ENCODE data around the gene KRTAP17-1.
"Not testable (repeated sequence)": the region's sequence is repeated elsewhere in the genome, so short reads cannot be mapped to it uniquely, and the experiment has no call there.

The KRTAP17-1 gene

GRCh38 chr17:41347869-41348760 is 32.6 kb upstream of the KRTAP17-1 start:
- no peak for DNase-seq (ENCODE audit: extremely low read depth, low read depth)
- TF ChIP-seq CTCF (IDR thresholded peaks at IDR 0.05; ENCODE audit: low read depth, low read length): no peak

GRCh38 chr17:41346421-41346820 is 30.9 kb upstream of the KRTAP17-1 start:
- DNase-seq (ENCODE audit: extremely low read depth, low read depth): not testable (repeated sequence)

- TF ChIP-seq CTCF (IDR thresholded peaks at IDR 0.05; ENCODE audit: low read depth, low read length): no peak
- no peak for DNase-seq (ENCODE audit: extremely low read depth, low read depth)
Measured at GRCh38 chr17:41345992-41346391, 30.5 kb upstream of the KRTAP17-1 start.

DNA sequence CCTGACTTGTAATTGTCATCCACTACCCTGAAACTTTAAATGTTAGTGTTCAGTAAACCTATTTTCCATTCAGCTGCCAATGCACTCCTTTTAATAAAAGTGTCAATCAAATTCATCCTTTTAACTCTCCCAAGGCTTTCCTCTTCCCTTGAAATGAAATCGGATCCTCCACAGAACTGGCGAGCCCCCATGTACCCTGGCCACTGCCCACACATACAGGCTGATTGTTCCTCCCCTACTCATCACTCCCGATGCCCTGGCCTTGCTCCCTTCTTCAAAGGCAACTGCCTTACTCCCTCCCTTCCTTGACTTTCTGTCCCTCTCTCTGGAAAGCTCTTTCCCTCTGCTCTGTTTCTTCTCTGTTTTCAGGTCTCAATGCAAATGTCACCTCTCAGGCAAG is 27.5 kb upstream of the KRTAP17-1 start:
- no peak for TF ChIP-seq CTCF (IDR thresholded peaks at IDR 0.05; ENCODE audit: low read depth, low read length)

GRCh38 chr17:41340934-41341861 is 25.7 kb upstream of the KRTAP17-1 start:
- DNase-seq (ENCODE audit: extremely low read depth, low read depth): no peak
- no peak for TF ChIP-seq CTCF (IDR thresholded peaks at IDR 0.05; ENCODE audit: low read depth, low read length)

More for the DNA sequence above, 27.5 kb upstream of the KRTAP17-1 start:
- DNase-seq (ENCODE audit: extremely low read depth, low read depth): no peak

GRCh38 chr17:41340494-41340893 is 25.0 kb upstream of the KRTAP17-1 start:
- no peak for DNase-seq (ENCODE audit: extremely low read depth, low read depth)
- no peak for TF ChIP-seq CTCF (IDR thresholded peaks at IDR 0.05; ENCODE audit: low read depth, low read length)

DNA sequence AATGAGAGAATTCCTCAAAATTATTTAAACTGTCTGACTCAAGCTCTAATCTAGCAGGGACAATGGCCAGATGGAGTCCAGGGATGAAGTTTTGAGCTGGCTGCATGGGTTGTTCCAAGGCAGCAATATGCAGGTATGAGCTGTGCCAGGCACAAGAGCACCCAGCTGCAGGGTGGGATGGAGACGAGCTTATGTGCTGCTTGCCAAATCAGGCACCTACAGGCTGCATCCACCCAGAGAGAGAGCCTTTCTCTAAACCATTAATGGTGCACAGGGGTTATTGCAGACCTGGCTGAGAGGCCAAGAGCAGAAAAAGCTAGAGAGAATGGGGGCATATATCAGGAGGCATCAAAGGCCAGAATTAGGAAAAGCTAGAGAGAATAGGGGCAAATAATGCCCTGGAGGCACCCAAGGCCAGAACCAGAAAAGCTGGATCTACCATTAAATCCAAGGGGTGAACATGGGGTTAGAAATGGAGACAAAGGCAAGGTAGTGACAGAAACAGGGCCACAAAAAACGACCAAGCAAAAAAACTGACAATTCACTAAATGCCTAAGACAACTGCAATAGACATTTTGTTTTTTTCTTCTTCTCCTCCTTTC is 24.2 kb upstream of the KRTAP17-1 start:
- TF ChIP-seq CTCF (IDR thresholded peaks at IDR 0.05; ENCODE audit: low read depth, low read length): no peak
- DNase-seq (ENCODE audit: extremely low read depth, low read depth): no peak
